ENCODE data around the gene ANKRD63. TPM values are rescaled to one million over a fixed set of nuclear protein-coding genes. Genes with fewer than 3 reads are reported as not detected.

ANKRD63 gene
- total and polyA plus RNA-seq, 2 of the 13 experiments (the other 11 are each of a cell fraction or from before 2014, with no cell fraction given) = not detected

- TF ChIP-seq ZGPAT (CRISPR knock-in tag; IDR thresholded peaks at IDR 0.05) = no peak
- TF ChIP-seq PHF8 (CRISPR knock-in tag; IDR thresholded peaks at IDR 0.05) = no peak
Measured at GRCh38 chr15:40243126-40243810, 39.6 kb downstream of the ANKRD63 start (continued).

GRCh38 chr15:40242601-40243000 lies 40.3 kb downstream of the ANKRD63 start:
- DNase-seq (ENCODE audit: low spot score) = no peak
- no peak for TF ChIP-seq NR0B2 (CRISPR knock-in tag; IDR thresholded peaks at IDR 0.05)
- TF ChIP-seq TFDP1 (CRISPR knock-in tag; IDR thresholded peaks at IDR 0.05; ENCODE audit: borderline replicate concordance) = no peak
- no peak for TF ChIP-seq HNF1A (IDR thresholded peaks at IDR 0.05; ENCODE audit: low read depth)
- TF ChIP-seq HNF1A (CRISPR knock-in tag; IDR thresholded peaks at IDR 0.05; ENCODE audit: borderline replicate concordance) = no peak
- no peak for TF ChIP-seq RFXANK (CRISPR knock-in tag; IDR thresholded peaks at IDR 0.05)
- no peak for TF ChIP-seq ZNF513 (CRISPR knock-in tag; conservative IDR thresholded peaks at IDR 0.05)
- TF ChIP-seq ZNF121 (CRISPR knock-in tag; IDR thresholded peaks at IDR 0.05) = no peak
- no peak for TF ChIP-seq ZXDC (CRISPR knock-in tag; IDR thresholded peaks at IDR 0.05)

More at GRCh38 chr15:40242601-40243000, 40.3 kb downstream of the ANKRD63 start:
- WGBS (ENCODE audit: low lambda C conversion rate) = 55% methylated on average over 4 of the region's 5 CpGs
- CTCF ChIA-PET (ENCODE audit: low intra/inter-chr PET ratio, low total read pairs) = no interaction called here
- Histone ChIP-seq H3K79me2 (ENCODE audit: insufficient read depth, low read length) (no peaks in the 10 kb centered on the region), H2AFZ (ENCODE audit: low read length) (no peak overlapping the region), H4K20me1 (ENCODE audit: insufficient read depth, low read length) (no peaks in the 10 kb centered on the region), H3K36me3 (replicated peaks in 1 of 2; ENCODE audit: control insufficient read depth in 1 of 2, insufficient read depth in 2 of 2, low read length in 2 of 2) (no peaks in the 10 kb centered on the region), H3K9me3 (ENCODE audit: low read length) (no peaks in the 10 kb centered on the region), H3K4me2 (ENCODE audit: low read depth, low read length) (no peak overlapping the region), H3K4me1 (ENCODE audit: insufficient read depth, low read length) (peaks cover 35% of the 10 kb centered on the region), H3K27me3 (ENCODE audit: control insufficient read depth in 1 of 2, insufficient read depth in 2 of 2, low read length in 2 of 2) (peaks cover 9 to 62% of the 10 kb centered on the region in 2 experiments), H3K27ac (ENCODE audit: extremely low read length, insufficient read depth, low read length) (no peak overlapping the region), H3K4me3 (replicated peaks in 1 of 3; ENCODE audit: insufficient read depth in 1 of 3, low read depth in 2 of 3, low read length in 3 of 3) (no peak overlapping the region), H3K9ac (ENCODE audit: insufficient read depth, low read depth, low read length) (no peak overlapping the region)
- ATAC-seq (no peak), FAIRE-seq (no peak)
- in situ Hi-C loops (cut with HindIII; ENCODE audit: extremely low pct_ligation_motif_present, low pct_unique_long_range_greater_than_20kb) (no loop called here), intact Hi-C loops (cut with micrococcal nuclease; ENCODE audit: unreplicated experiment) (no loop called here)
- no TSS peak for BruUV-seq (replicated peaks)
- POLR2A ChIA-PET = no interaction called here
